GM19025 (cell line): ENCODE measurements around the gene TIMELESS.
"Not testable (repeated sequence)": the region's sequence is repeated elsewhere in the genome, so short reads cannot be mapped to it uniquely, and the experiment has no call there.

Source experiments
- ATAC-seq: cut with Tn5 transposase; IDR thresholded peaks from one replicate; pipeline ENCODE4 v1.9.1; 2021; ENCODE audit warnings: mild to moderate bottlenecking, low read depth, moderate library complexity; ENCODE audit not compliant: unreplicated experiment

The TIMELESS gene

GRCh38 chr12:56469007-56469930, 20.0 kb upstream of the TIMELESS start:
- no peak for ATAC-seq

- peak; percentile 87 for ATAC-seq
Measured at GRCh38 chr12:56468216-56469006, 19.2 kb upstream of the TIMELESS start, which contains the start of gene SPRYD4. Gene SPRYD4 (plus strand): TSS chr12:56468578. CDS start chr12:56468592, 14 bp downstream.

GRCh38 chr12:56462565-56462964, 13.3 kb upstream of the TIMELESS start:
- no peak for ATAC-seq

- ATAC-seq = no peak
Measured at GRCh38 chr12:56461235-56462159, 12.3 kb upstream of the TIMELESS start.

- no peak for ATAC-seq
Measured at GRCh38 chr12:56457817-56458216, 8.6 kb upstream of the TIMELESS start.

GRCh38 chr12:56454557-56454956, 5.3 kb upstream of the TIMELESS start, which contains the start of gene MIP:
Gene MIP (minus strand): TSS chr12:56454657. CDS start chr12:56454613, 44 bp downstream.
- ATAC-seq = no peak

- ATAC-seq = no peak
Measured at GRCh38 chr12:56451147-56451546, 1.9 kb upstream of the TIMELESS start.

GRCh38 chr12:56450241-56450640, 1.0 kb upstream of the TIMELESS start:
- ATAC-seq = no peak

- no peak for ATAC-seq
Measured at GRCh38 chr12:56449622-56449984, 377 bp upstream of the TIMELESS start.

- not testable (repeated sequence) for ATAC-seq
Measured at GRCh38 chr12:56443208-56443607, 6.0 kb downstream of the TIMELESS start.

- no peak for ATAC-seq
Measured at GRCh38 chr12:56437430-56438176, 11.6 kb downstream of the TIMELESS start.

GRCh38 chr12:56434828-56435227, 14.4 kb downstream of the TIMELESS start:
- no peak for ATAC-seq

GRCh38 chr12:56431850-56432249, 17.4 kb downstream of the TIMELESS start:
- ATAC-seq = no peak

GRCh38 chr12:56431288-56431687, 17.9 kb downstream of the TIMELESS start:
- no peak for ATAC-seq

- ATAC-seq = no peak
Measured at GRCh38 chr12:56425940-56426438, 23.2 kb downstream of the TIMELESS start.

GRCh38 chr12:56425193-56425592, 24.0 kb downstream of the TIMELESS start:
- ATAC-seq = no peak

- no peak for ATAC-seq
Measured at GRCh38 chr12:56420411-56420810, 28.8 kb downstream of the TIMELESS start.

GRCh38 chr12:56417739-56418138, 31.5 kb downstream of the TIMELESS start:
- ATAC-seq = no peak

- no peak for ATAC-seq
Measured at GRCh38 chr12:56414401-56414800, 34.8 kb downstream of the TIMELESS start.
